ENCODE results near the gene BAIAP2L2. TPM values are rescaled to one million over a fixed set of nuclear protein-coding genes. Genes with fewer than 3 reads are reported as not detected.
"Not testable (repeated sequence)": the region's sequence is repeated elsewhere in the genome, so short reads cannot be mapped to it uniquely, and the experiment has no call there.

Gene BAIAP2L2
- total and polyA plus RNA-seq, 2 of the 4 experiments (the other 2 are of a cell fraction) = 0.18 to 0.46 TPM

DNA sequence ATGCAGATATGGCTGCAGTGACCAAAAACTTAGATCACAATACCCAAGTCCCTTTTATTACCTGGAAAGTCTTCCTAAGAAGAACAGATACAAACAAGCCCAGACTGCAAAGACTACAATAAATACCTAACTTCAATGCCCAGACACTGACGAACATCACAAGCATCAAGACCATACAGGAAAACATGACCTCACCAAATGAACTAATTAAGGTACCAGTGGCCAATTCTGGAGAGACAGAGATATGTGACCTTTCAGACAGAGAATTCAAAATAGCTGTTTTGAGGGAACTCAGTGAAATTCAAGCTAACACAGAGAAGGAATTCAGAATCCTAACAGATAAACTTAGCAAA, 44.1 kb upstream of the BAIAP2L2 start:
- CTCF ChIA-PET = interaction anchor here (0.6 kb wide), 1 partner anchor 40 kb away, joined by 3 read pairs; no protein-coding TSS in a partner anchor
- H4K8ac ChIP-seq (ENCODE audit: low read depth in 2 of 2, low read length in 2 of 2); BruUV-seq (replicated peaks); intact Hi-C loops (cut with micrococcal nuclease); H3K4me2 ChIP-seq (ENCODE audit: low read depth, low read length); H3K9ac ChIP-seq (ENCODE audit: low read depth, low read length); H3K27ac ChIP-seq (ENCODE audit: insufficient read depth, low read length); H3K23ac ChIP-seq (ENCODE audit: low read depth, low read length); H3K14ac ChIP-seq (replicated peaks; ENCODE audit: low read depth, low read length); H2AK5ac ChIP-seq (ENCODE audit: low read depth, low read length); H3K27me3 ChIP-seq (ENCODE audit: control insufficient read depth, insufficient read depth, low read length); H3K79me1 ChIP-seq (ENCODE audit: low read depth in 1 of 2, low read length in 2 of 2); H3K9me1 ChIP-seq (ENCODE audit: insufficient read depth, low read length); H3K4me3 ChIP-seq (ENCODE audit: insufficient read depth, low read depth, low read length); H4K91ac ChIP-seq (ENCODE audit: insufficient read depth, low read depth, low read length); in situ Hi-C loops (cut with MboI; ENCODE audit: low sequenced_read_pairs); ATAC-seq (ENCODE audit: low read depth); H3K18ac ChIP-seq (ENCODE audit: low read depth, low read length); H4K5ac ChIP-seq (ENCODE audit: low read depth, low read length); H2BK5ac ChIP-seq (ENCODE audit: low read depth, low read length, poor library complexity, severe bottlenecking); dilution Hi-C loops (cut with HindIII; ENCODE audit: low sequenced_read_pairs, unreplicated experiment); H3K36me3 ChIP-seq (ENCODE audit: control insufficient read depth, insufficient read depth, low read length); H3K56ac ChIP-seq (ENCODE audit: extremely low read depth, insufficient read depth, low read length); H3K4me1 ChIP-seq (ENCODE audit: control insufficient read depth, insufficient read depth, low read length); H2BK120ac ChIP-seq (ENCODE audit: low read depth, low read length); POLR2A ChIA-PET (ENCODE audit: unreplicated experiment); H2AK9ac ChIP-seq (replicated peaks; ENCODE audit: low read depth, low read length, poor library complexity); H4K20me1 ChIP-seq (ENCODE audit: insufficient read depth, low read length); H2BK15ac ChIP-seq (ENCODE audit: low read depth, low read length); H3K4ac ChIP-seq (ENCODE audit: low read depth, low read length); DNase-seq; H3K9me3 ChIP-seq (ENCODE audit: control insufficient read depth, insufficient read depth, low read length); H2BK20ac ChIP-seq (ENCODE audit: low read depth, low read length); H2AFZ ChIP-seq (replicated peaks; ENCODE audit: low read length, poor library complexity): not testable (repeated sequence)
- WGBS, 2 experiments (ENCODE audit: extremely low coverage in 2 of 2, insufficient read length in 1 of 2) = 60% methylated on average over 1 of the region's 1 CpG; no CpG with 5 or more reads in 1 of the 2 experiments

Measured in IMR-90 (cell line).